Esophagus squamous epithelium (tissue), 4 donors: ENCODE results near the gene CCDC124.

Source experiments
- CTCF ChIP-seq, 6 experiments: fragments of 450-650 bp in 4 of 6; fragments of 200-600 bp in 2 of 6; sonication (generic) in 2 of 6; IDR thresholded peaks; one replicate each; pipeline ENCODE4 v1.5.1; 2016 to 2019; ENCODE audit warnings: antibody characterized with exemption in 6 of 6, mild to moderate bottlenecking in 4 of 6, moderate library complexity in 4 of 6
- POLR2A ChIP-seq, 4 donors: fragments of 450-650 bp; IDR thresholded peaks; one replicate each; pipeline ENCODE4 v1.6.1; 2017; ENCODE audit warnings: antibody characterized with exemption in 4 of 4, mild to moderate bottlenecking in 4 of 4, moderate library complexity in 3 of 4

DNA sequence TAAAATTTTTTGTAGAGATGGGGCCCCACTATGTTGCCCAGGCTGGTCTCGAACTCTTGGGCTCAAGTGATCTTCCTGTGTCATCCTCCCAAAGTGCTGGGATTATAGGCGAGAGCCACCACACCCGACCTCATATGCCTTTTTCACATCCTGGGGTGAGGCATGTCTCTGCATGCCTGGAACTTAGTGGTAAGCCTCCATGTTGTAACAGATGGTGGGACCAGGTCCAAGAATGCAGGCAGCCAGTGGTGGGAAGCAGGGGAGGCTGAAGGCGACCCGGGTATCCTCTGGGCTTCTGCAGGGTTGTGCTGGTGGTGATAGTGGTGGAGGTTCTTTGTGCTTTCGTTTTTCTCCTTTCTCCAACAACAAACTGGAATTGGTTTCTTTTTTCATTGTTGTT lies 30.1 kb upstream of the CCDC124 start:
- no peak for TF ChIP-seq CTCF (IDR thresholded peaks at IDR 0.05)
- no peak for TF ChIP-seq POLR2A (IDR thresholded peaks at IDR 0.05)
